D721Med (cell line): ENCODE measurements around the gene PGP.
A peak's percentile ranks its signal among the peaks of the same experiment; 100 is the strongest.

Source experiments
- DNase-seq: peaks from one replicate; pipeline ENCODE4 v3.0.0; 2011; ENCODE audit warnings: low spot score; ENCODE audit not compliant: insufficient read length
- FAIRE-seq: peaks from 2 replicates; lab custom pipeline; 2011; peaks lifted over from hg19 to GRCh38; lab: Jason Lieb, UNC
- CTCF ChIP-seq: IDR thresholded peaks from 2 replicates; pipeline ENCODE4 v1.5.1; 2012; ENCODE audit warnings: mild to moderate bottlenecking, control low read depth; ENCODE audit not compliant: insufficient read depth; ENCODE audit errors: missing control alignments

The PGP gene

GRCh38 chr16:2200313-2200712 is 14.3 kb downstream of the PGP start:
- FAIRE-seq, result no peak
- no peak for TF ChIP-seq CTCF

GRCh38 chr16:2199621-2200139 is 15.0 kb downstream of the PGP start:
- FAIRE-seq, result no peak
- TF ChIP-seq CTCF, result no peak
- DNase-seq, result no peak

More at GRCh38 chr16:2200313-2200712, 14.3 kb downstream of the PGP start:
- DNase-seq, result no peak

GRCh38 chr16:2199095-2199494 is 15.5 kb downstream of the PGP start:
- no peak for DNase-seq
- no peak for FAIRE-seq
- no peak for TF ChIP-seq CTCF

- DNase-seq, result no peak
- no peak for TF ChIP-seq CTCF
- no peak for FAIRE-seq
These were observed 16.4 kb downstream of the PGP start for GRCh38 chr16:2198283-2198682.

- TF ChIP-seq CTCF, result no peak
- FAIRE-seq (no peak), DNase-seq (no peak)
These were observed 16.9 kb downstream of the PGP start for GRCh38 chr16:2197765-2198164.

GRCh38 chr16:2196981-2197511 is 17.6 kb downstream of the PGP start:
- no peak for TF ChIP-seq CTCF
- DNase-seq, result no peak
- FAIRE-seq, result no peak

- FAIRE-seq (no peak), DNase-seq (peak; percentile 53)
- no peak for TF ChIP-seq CTCF
These were observed 18.3 kb downstream of the PGP start, which contains the start of gene CASKIN1 for GRCh38 chr16:2196162-2196980. CASKIN1 (minus strand) TSS chr16:2196605; CDS start chr16:2196432, 173 bp downstream.
